Neuronal stem cell (in vitro differentiated cells): ENCODE data around the gene GAS7.
"Not testable (repeated sequence)": the region's sequence is repeated elsewhere in the genome, so short reads cannot be mapped to it uniquely, and the experiment has no call there.

Experiments
- DNase-seq: peaks from one replicate; pipeline ENCODE4 v3.0.0-alpha.2; 2013; ENCODE audit warnings: low spot score
- H2AFZ ChIP-seq: one replicate; pipeline ENCODE4 v1.6.1; 2013; ENCODE audit warnings: mild to moderate bottlenecking, low read length, inconsistent platforms
- H2AK5ac ChIP-seq: 2 replicates; pipeline ENCODE4 v1.6.1; 2013; ENCODE audit warnings: low read depth, mild to moderate bottlenecking, inconsistent platforms, low read length, moderate library complexity, mixed read lengths
- H2BK120ac ChIP-seq: 2 replicates; pipeline ENCODE4 v1.6.1; 2013; ENCODE audit warnings: low read depth, mild to moderate bottlenecking, inconsistent platforms, low read length, moderate library complexity, mixed read lengths
- H2BK12ac ChIP-seq: one replicate; pipeline ENCODE4 v1.6.1; 2013; ENCODE audit warnings: low read length, inconsistent platforms
- H2BK15ac ChIP-seq: 2 replicates; pipeline ENCODE4 v1.6.1; 2013; ENCODE audit warnings: mild to moderate bottlenecking, low read length, inconsistent platforms, mixed read lengths
- H2BK5ac ChIP-seq: one replicate; pipeline ENCODE4 v1.6.1; 2013; ENCODE audit warnings: inconsistent platforms, mild to moderate bottlenecking, low read length, moderate library complexity
- H3K14ac ChIP-seq: one replicate; pipeline ENCODE4 v1.6.1; 2013; ENCODE audit warnings: low read length, inconsistent platforms
- H3K18ac ChIP-seq: 2 replicates; pipeline ENCODE4 v1.6.1; 2013; ENCODE audit warnings: low read length, inconsistent platforms
- H3K23ac ChIP-seq: 2 replicates; pipeline ENCODE4 v1.6.1; 2013; ENCODE audit warnings: low read depth, mild to moderate bottlenecking, mixed read lengths, low read length, inconsistent platforms; ENCODE audit not compliant: poor library complexity
- H3K27ac ChIP-seq: replicated peaks from 3 replicates; pipeline ENCODE4 v1.5.1; 2013; ENCODE audit warnings: low read length, inconsistent platforms
- H3K27me3 ChIP-seq, 3 experiments: 2 replicates each; pipeline ENCODE4 v1.6.1; 2013; ENCODE audit warnings: low read length in 3 of 3, mild to moderate bottlenecking in 2 of 3, inconsistent platforms in 1 of 3, low read depth in 1 of 3, mixed read lengths in 1 of 3, moderate library complexity in 1 of 3; ENCODE audit not compliant: control insufficient read depth in 3 of 3, insufficient read depth in 3 of 3
- H3K36me3 ChIP-seq, 2 donors: replicated peaks in 1 of 2; 2 replicates each; pipeline ENCODE4 v1.6.1; 2013; ENCODE audit warnings: low read length in 2 of 2; ENCODE audit not compliant: control insufficient read depth in 2 of 2, insufficient read depth in 2 of 2
- H3K4ac ChIP-seq: 2 replicates; pipeline ENCODE4 v1.6.1; 2013; ENCODE audit warnings: inconsistent platforms, mild to moderate bottlenecking, low read length, moderate library complexity
- H3K4me1 ChIP-seq, 2 donors: 1 replicate in 1 of 2; 2 replicates in 1 of 2; pipeline ENCODE4 v1.6.1; 2013; ENCODE audit warnings: low read length in 2 of 2, low read depth in 1 of 2; ENCODE audit not compliant: control insufficient read depth in 2 of 2, insufficient read depth in 1 of 2
- H3K4me2 ChIP-seq: one replicate; pipeline ENCODE4 v1.6.1; 2013; ENCODE audit warnings: mild to moderate bottlenecking, low read length, inconsistent platforms; ENCODE audit not compliant: insufficient read depth, poor library complexity, severe bottlenecking
- H3K4me3 ChIP-seq, 2 donors: 2 replicates each; pipeline ENCODE4 v1.5.1; 2013; ENCODE audit warnings: low read length in 2 of 2, mild to moderate bottlenecking in 2 of 2, inconsistent platforms in 1 of 2, moderate library complexity in 1 of 2
- H3K79me1 ChIP-seq: one replicate; pipeline ENCODE4 v1.6.1; 2013; ENCODE audit warnings: low read depth, mild to moderate bottlenecking, inconsistent platforms, low read length, moderate library complexity
- H3K9ac ChIP-seq: one replicate; pipeline ENCODE4 v1.6.1; 2013; ENCODE audit warnings: mild to moderate bottlenecking, low read depth, low read length, inconsistent platforms; ENCODE audit not compliant: poor library complexity
- H3K9me3 ChIP-seq, 2 donors: replicated peaks in 1 of 2; 2 replicates each; pipeline versions ENCODE3 to v1.6.1; 2013; ENCODE audit warnings: low read length in 2 of 2, mild to moderate bottlenecking in 2 of 2, inconsistent platforms in 1 of 2, low read depth in 1 of 2, mixed read lengths in 1 of 2, moderate library complexity in 1 of 2; ENCODE audit not compliant: control insufficient read depth in 2 of 2, insufficient read depth in 1 of 2
- H4K8ac ChIP-seq: one replicate; pipeline ENCODE4 v1.6.1; 2013; ENCODE audit warnings: low read depth, mild to moderate bottlenecking, inconsistent platforms, low read length, moderate library complexity
- H4K91ac ChIP-seq: one replicate; pipeline ENCODE4 v1.6.1; 2013; ENCODE audit warnings: low read length, low read depth, mild to moderate bottlenecking, inconsistent platforms; ENCODE audit not compliant: poor library complexity
- WGBS, 2 donors: extraction: QIAGEN DNeasy Blood & Tissue Kit; methylation state at CpG; one replicate each; pipeline ENCODE4 v1.1.7; 2013; ENCODE audit warnings: missing lambda C conversion rate in 2 of 2, mixed read lengths in 1 of 2; ENCODE audit not compliant: insufficient read length in 2 of 2, insufficient replicate concordance in 1 of 2; ENCODE audit errors: extremely low coverage in 2 of 2; 5-methylcytosine and 5-hydroxymethylcytosine counted together

Gene GAS7

DNA sequence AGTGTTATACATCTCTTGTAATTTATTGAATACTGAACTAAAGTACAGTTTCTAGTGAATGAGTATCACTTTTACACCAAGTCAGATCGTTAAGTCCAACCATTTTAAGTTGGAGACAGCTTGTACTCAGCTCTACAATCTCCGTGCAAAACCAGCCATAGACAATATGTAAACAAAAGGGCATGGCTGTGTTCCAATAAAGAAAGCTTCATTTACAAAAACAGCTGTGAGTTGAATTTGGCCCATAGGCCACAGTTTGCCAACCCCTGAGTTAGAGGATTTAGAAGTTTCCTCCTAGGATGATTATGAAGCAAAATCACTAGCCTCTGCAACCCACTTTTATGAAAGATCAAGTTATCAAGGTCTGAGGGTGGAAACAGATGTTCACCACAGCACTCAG is 187.7 kb downstream of the GAS7 start:
- WGBS, 2 donors, result no CpG with 5 or more reads among the region's 2 CpGs
- Histone ChIP-seq H3K79me1 (no peaks in the 10 kb centered on the region), H2BK15ac (no peak overlapping the region), H2AK5ac (no peak overlapping the region), H2BK5ac (no peak overlapping the region), H3K4me1 (peaks cover 0 to 11% of the 10 kb centered on the region in 2 donors), H3K14ac (no peak overlapping the region), H3K9me3 (peaks cover 0 to 3% of the 10 kb centered on the region in 2 donors), H2BK12ac (no peak overlapping the region), H3K18ac (no peak overlapping the region), H3K36me3 (no peaks in the 10 kb centered on the region), H3K27me3 (no peaks in the 10 kb centered on the region), H3K4me2 (no peak overlapping the region), H3K9ac (no peak overlapping the region), H3K4me3 (no peak overlapping the region), H3K27ac (no peak overlapping the region), H4K8ac (no peak overlapping the region), H2BK120ac (no peak overlapping the region), H2AFZ (no peak overlapping the region), H3K4ac (no peak overlapping the region), H3K23ac (no peak overlapping the region), H4K91ac (no peak overlapping the region)
- no peak for DNase-seq

- H4K8ac ChIP-seq, result no peak overlapping the region
- no peak overlapping the region for H2BK5ac ChIP-seq
- no peak overlapping the region for H4K91ac ChIP-seq
- H3K23ac ChIP-seq, result no peak overlapping the region
- DNase-seq, result no peak
- no peaks in the 10 kb centered on the region for H3K79me1 ChIP-seq
- no peak overlapping the region for H3K14ac ChIP-seq
- H3K4ac ChIP-seq, result no peak overlapping the region
- H2AK5ac ChIP-seq, result peak overlapping the region; percentile 47
- no peak overlapping the region for H3K9ac ChIP-seq
- peaks cover 0 to 10% of the 10 kb centered on the region in 2 donors for H3K4me1 ChIP-seq
- no peak overlapping the region for H2BK120ac ChIP-seq
- no CpG with 5 or more reads among the region's 7 CpGs for WGBS, 2 donors
- H3K18ac ChIP-seq, result no peak overlapping the region
- no peak overlapping the region for H2BK12ac ChIP-seq
- no peaks in the 10 kb centered on the region for H3K9me3 ChIP-seq
- H3K27me3 ChIP-seq, result no peaks in the 10 kb centered on the region
- H3K4me2 ChIP-seq, result no peak overlapping the region
- no peak overlapping the region for H3K4me3 ChIP-seq
- H3K27ac ChIP-seq, result no peak overlapping the region
- no peak overlapping the region for H2BK15ac ChIP-seq
- H3K36me3 ChIP-seq, result no peaks in the 10 kb centered on the region
- H2AFZ ChIP-seq, result no peak overlapping the region
Observed at GRCh38 chr17:10003705-10004104, 194.7 kb downstream of the GAS7 start.

DNA sequence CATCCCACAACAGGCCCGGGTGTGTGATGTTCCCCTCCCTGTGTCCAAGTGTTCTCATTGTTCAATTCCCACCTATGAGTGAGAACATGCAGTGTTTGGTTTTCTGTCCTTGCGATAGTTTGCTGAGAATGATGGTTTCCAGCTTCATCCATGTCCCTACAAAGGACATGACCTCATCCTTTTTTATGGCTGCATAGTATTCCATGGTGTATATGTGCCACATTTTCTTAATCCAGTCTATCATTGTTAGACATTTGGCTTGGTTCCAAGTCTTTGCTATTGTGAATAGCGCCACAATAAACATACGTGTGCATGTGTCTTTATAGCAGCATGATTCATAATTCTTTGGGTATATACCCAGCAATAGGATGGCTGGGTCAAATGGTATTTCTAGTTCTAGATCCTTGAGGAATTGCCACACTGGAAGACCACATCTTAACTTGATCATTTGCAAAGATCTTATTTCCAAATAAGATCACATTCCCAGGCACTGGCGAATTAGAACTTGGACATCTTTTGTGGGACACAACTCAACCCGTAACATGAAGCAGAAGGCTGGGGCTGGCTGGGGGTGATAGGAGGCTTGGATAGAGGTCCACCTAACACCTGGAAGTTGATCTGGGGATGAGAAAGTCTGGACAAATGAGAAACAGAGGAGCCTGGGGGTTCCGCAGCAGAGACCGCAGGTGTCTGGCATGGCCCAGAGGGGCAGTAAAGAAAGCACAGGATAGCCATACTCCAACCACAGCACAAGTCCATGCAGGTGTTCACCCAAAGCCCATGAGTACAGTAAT is 195.6 kb downstream of the GAS7 start:
- not testable (repeated sequence) for H3K23ac ChIP-seq, H3K4ac ChIP-seq, H3K4me3 ChIP-seq, H3K18ac ChIP-seq, H2BK15ac ChIP-seq, H2BK120ac ChIP-seq, H4K8ac ChIP-seq, H2AK5ac ChIP-seq, H4K91ac ChIP-seq, H3K27me3 ChIP-seq, H3K9ac ChIP-seq, H3K9me3 ChIP-seq, H3K4me1 ChIP-seq, H3K79me1 ChIP-seq, H2BK5ac ChIP-seq, H3K27ac ChIP-seq, H3K36me3 ChIP-seq, DNase-seq, H2AFZ ChIP-seq, H2BK12ac ChIP-seq, H3K4me2 ChIP-seq
- no CpG with 5 or more reads among the region's 8 CpGs for WGBS, 2 donors
- peak overlapping the region; percentile 66 for H3K14ac ChIP-seq

- Histone ChIP-seq H3K4me3 (no peak overlapping the region), H4K91ac (no peak overlapping the region), H3K27me3 (no peaks in the 10 kb centered on the region), H3K79me1 (no peaks in the 10 kb centered on the region), H2AK5ac (no peak overlapping the region), H4K8ac (no peak overlapping the region), H3K9ac (no peak overlapping the region), H3K4ac (no peak overlapping the region), H2BK120ac (no peak overlapping the region), H3K9me3 (no peaks in the 10 kb centered on the region), H3K23ac (no peak overlapping the region), H2AFZ (no peak overlapping the region), H3K27ac (no peak overlapping the region), H3K4me2 (no peak overlapping the region), H3K36me3 (no peaks in the 10 kb centered on the region), H3K4me1 (peaks cover 0 to 10% of the 10 kb centered on the region in 2 donors), H2BK12ac (no peak overlapping the region), H2BK15ac (no peak overlapping the region), H3K14ac (no peak overlapping the region), H2BK5ac (no peak overlapping the region), H3K18ac (no peak overlapping the region)
- no CpG with 5 or more reads among the region's 6 CpGs for WGBS, 2 donors
- no peak for DNase-seq
Observed at GRCh38 chr17:10001306-10001873, 197.0 kb downstream of the GAS7 start.
